K562 treated with DMSO at 1 percent for 48 hours (cell line): Measurements from ENCODE around the gene AP1B1. TPM values are rescaled to one million over a fixed set of nuclear protein-coding genes. Genes with fewer than 3 reads are reported as not detected.

Experiments
- total RNA-seq: library from RNA; unstranded; fragments of 300-600 nt; gene quantifications from 2 replicates; pipeline ENCODE4 v1.2.3, GENCODE V29; 2022; ENCODE audit warnings: low replicate concordance; ENCODE audit errors: extremely low read depth

AP1B1 gene
- total RNA-seq = 155 TPM in 1 of 2 replicates, not detected in the other

DNA sequence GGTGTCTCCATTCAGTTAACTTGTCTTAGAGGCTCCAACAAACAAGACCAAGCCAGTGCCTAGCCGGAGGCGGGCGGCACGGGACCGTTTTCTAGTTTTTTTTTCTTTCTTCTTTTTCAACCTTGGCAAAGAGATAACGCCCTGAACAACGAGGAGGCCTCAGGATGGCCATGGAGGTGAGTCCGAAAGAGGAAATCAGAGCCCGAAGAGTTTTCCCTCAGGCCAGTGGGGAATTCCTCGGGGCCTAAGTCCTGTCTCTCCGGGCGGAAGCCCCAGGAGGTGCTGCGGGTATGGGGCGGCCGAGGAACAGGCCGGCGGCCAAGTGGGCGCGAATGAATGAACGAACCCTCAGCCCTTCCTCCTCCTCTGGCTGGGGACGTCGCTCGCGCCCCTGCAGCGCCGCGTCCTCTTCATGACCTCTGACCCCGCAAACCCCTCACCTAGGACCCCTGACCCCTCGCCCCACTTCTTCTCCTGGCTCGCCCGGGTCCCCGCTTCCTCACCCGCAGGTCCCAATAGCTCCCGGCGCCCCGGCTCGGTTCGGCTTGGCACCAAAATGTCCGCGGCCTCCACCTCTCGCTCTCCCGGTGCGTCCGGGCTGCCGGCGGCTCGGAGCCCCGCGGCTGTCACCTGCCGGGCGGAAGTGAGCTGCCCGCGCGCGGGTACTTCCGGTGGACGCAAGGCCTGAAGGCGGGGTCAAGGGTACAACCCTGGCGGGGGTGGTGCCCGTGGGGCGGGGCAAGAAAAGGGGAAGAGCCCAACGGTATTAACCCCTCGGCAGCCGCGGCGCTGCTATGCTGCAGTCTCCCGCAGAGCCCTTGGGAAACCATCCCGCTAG is at the start of gene AP1B1:
Gene AP1B1 (minus strand): TSS at position 650 of the 838 bp plus-strand sequence. CDS start 21,327 bp downstream, outside the sequence.

DNA sequence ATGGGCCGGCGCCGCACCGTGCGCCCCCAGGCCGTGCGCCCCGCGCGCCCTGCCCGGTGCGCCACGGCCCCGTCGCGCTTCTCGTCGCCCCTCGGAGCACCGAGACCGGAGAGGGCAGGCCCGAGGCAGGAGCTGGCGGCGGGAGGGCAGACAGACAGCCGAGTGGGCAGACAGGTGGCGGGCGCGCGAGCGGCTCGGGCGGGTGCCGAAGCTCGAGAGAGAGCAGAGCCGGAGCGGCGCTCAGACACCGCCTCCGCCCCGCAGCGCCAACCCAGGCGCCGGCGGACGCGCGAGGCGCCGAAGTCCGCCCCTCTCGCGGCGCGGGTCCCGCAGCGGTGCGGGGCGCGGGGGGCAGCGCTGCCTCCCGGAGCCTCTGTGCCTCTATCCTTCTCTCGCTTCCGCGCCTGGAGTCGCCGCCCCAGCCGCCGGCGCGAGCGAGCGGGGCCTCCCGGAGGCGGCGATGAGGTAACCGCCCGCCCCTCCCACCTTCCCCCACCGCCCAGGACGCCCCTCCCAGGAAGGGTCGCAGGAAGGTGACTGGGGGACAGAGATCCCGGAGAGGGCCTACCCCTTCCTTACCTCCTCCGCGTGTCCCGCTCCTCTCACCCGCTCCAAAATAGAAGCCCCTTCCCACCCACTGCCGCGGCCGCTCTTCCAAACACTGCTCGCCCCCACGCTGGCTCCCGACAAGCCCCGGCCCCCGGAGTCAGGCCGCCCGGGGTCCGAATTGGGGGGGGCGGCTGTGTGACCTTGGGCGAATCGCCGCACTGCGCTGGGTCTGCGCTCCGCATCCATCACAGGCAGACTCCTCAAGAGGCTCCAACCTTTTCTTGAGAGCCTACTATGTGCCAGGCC is 72.9 kb downstream of the AP1B1 start, which contains the start of gene RASL10A:
Gene RASL10A (minus strand): TSS at position 412 of the 855 bp plus-strand sequence. CDS start 451 bp downstream, outside the sequence.

DNA sequence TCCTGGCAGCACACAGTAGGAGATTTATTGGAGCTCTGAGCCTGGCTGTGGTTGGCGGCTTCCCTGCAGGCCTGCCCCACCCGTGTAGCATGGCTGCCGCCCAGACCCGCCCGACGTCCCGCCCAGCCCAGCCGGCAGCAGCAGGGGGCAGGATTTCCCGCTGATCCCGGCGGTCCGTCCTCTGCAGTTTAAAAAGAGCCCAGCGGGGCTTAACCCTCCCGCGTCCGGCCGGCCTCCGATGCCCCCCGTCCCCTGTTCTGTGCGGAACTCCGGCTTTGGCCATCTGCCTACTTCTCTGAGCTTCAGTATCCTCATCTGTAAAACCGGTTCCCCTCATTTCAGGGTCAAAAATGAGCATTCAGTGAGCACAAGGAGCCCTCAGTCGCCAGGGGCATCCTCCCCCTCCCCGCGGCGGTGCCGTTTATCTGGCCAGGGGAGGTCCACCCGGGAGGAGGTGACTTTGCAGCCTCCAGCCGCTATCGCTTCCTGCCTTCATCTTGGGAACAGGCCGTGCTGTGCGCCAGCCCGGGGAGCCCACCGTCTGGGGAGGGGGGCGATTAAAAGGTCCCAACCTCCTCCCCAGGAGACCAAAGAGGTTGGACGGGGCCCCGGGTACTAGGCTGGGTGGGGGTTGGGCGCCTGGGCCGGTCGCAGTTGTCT is 82.1 kb downstream of the AP1B1 start, which contains the start of gene GAS2L1:
Gene GAS2L1 (plus strand): TSS at position 476 of the 660 bp plus-strand sequence. CDS start 1,456 bp downstream, outside the sequence.

Other genes starting within 250 kb of the AP1B1 start
- not detected in 2 replicates for gene EMID1, start 182.7 kb downstream of the AP1B1 start, total RNA-seq
- gene RHBDD3, start 120.6 kb downstream of the AP1B1 start, total RNA-seq = not detected in 2 replicates
- gene EWSR1, start 120.3 kb downstream of the AP1B1 start, total RNA-seq = 458 TPM in 1 of 2 replicates, not detected in the other
- not detected in 2 replicates for gene GAS2L1, start 81.9 kb downstream of the AP1B1 start, total RNA-seq
- gene RASL10A, start 72.9 kb downstream of the AP1B1 start, total RNA-seq = not detected in 2 replicates
- not detected in 2 replicates for gene RFPL1, start 50.0 kb upstream of the AP1B1 start, total RNA-seq
- not detected in 2 replicates for gene NEFH, start 91.6 kb upstream of the AP1B1 start, total RNA-seq
- not detected in 2 replicates for gene THOC5, start 165.2 kb upstream of the AP1B1 start, total RNA-seq
- gene NIPSNAP1, start 192.5 kb upstream of the AP1B1 start, total RNA-seq = not detected in 2 replicates
- gene NF2, start 215.1 kb upstream of the AP1B1 start, total RNA-seq = not detected in 2 replicates